Trophoblast cell (in vitro differentiated cells and primary cell): ENCODE results near the gene CTCF.

Source experiments
- DNase-seq, 2 donors: peaks; one replicate each; pipeline ENCODE4 v3.0.0-alpha.2; 2016
- H2AFZ ChIP-seq: 2 replicates; pipeline ENCODE4 v1.6.1; 2013; ENCODE audit warnings: low read length, moderate library complexity, mild to moderate bottlenecking; ENCODE audit not compliant: insufficient read depth, poor library complexity
- H2AK5ac ChIP-seq: 2 replicates; pipeline ENCODE4 v1.6.1; 2013; ENCODE audit warnings: mild to moderate bottlenecking, low read length
- H2BK120ac ChIP-seq: 2 replicates; pipeline ENCODE4 v1.6.1; 2013; ENCODE audit warnings: low read length, mild to moderate bottlenecking, moderate library complexity; ENCODE audit not compliant: insufficient read depth, poor library complexity
- H2BK12ac ChIP-seq: 2 replicates; pipeline ENCODE4 v1.6.1; 2013; ENCODE audit warnings: mild to moderate bottlenecking, low read length, moderate library complexity
- H2BK5ac ChIP-seq: 2 replicates; pipeline ENCODE4 v1.6.1; 2013; ENCODE audit warnings: low read length, low read depth, moderate library complexity, mild to moderate bottlenecking; ENCODE audit not compliant: poor library complexity
- H3K14ac ChIP-seq: 2 replicates; pipeline ENCODE4 v1.6.1; 2013; ENCODE audit warnings: mild to moderate bottlenecking, low read length
- H3K18ac ChIP-seq: 2 replicates; pipeline ENCODE4 v1.6.1; 2013; ENCODE audit warnings: mild to moderate bottlenecking, low read length
- H3K23ac ChIP-seq: 2 replicates; pipeline ENCODE4 v1.6.1; 2013; ENCODE audit warnings: low read length
- H3K27ac ChIP-seq: 2 replicates; pipeline ENCODE4 v1.5.1; 2013; ENCODE audit warnings: low read depth, mild to moderate bottlenecking, inconsistent platforms, low read length, moderate library complexity
- H3K27me3 ChIP-seq: 2 replicates; pipeline ENCODE4 v1.6.1; 2013; ENCODE audit warnings: inconsistent platforms, mild to moderate bottlenecking, low read length, moderate library complexity; ENCODE audit not compliant: insufficient read depth
- H3K36me3 ChIP-seq, 2 experiments: 1 replicate in 1 of 2; 2 replicates in 1 of 2; pipeline ENCODE4 v1.6.1; 2013; ENCODE audit warnings: low read length in 2 of 2, mild to moderate bottlenecking in 2 of 2, moderate library complexity in 1 of 2; ENCODE audit not compliant: insufficient read depth in 2 of 2, control insufficient read depth in 1 of 2
- H3K4ac ChIP-seq: 2 replicates; pipeline ENCODE4 v1.6.1; 2013; ENCODE audit warnings: low read depth, mild to moderate bottlenecking, low read length, moderate library complexity
- H3K4me1 ChIP-seq, 2 experiments: 1 replicate in 1 of 2; 2 replicates in 1 of 2; pipeline ENCODE4 v1.6.1; 2013; ENCODE audit warnings: low read length in 2 of 2, mild to moderate bottlenecking in 2 of 2, moderate library complexity in 1 of 2; ENCODE audit not compliant: insufficient read depth in 2 of 2, control insufficient read depth in 1 of 2
- H3K4me2 ChIP-seq: 2 replicates; pipeline ENCODE4 v1.6.1; 2013; ENCODE audit warnings: inconsistent platforms, mild to moderate bottlenecking, low read length, moderate library complexity
- H3K4me3 ChIP-seq: 2 replicates; pipeline ENCODE4 v1.5.1; 2013; ENCODE audit warnings: mild to moderate bottlenecking, low read depth, low read length, inconsistent platforms
- H3K79me1 ChIP-seq: one replicate; pipeline ENCODE4 v1.6.1; 2013; ENCODE audit warnings: low read length
- H3K79me2 ChIP-seq: 2 replicates; pipeline ENCODE4 v1.6.1; 2013; ENCODE audit warnings: low read length, mild to moderate bottlenecking; ENCODE audit not compliant: control insufficient read depth, insufficient read depth, poor library complexity
- H3K9ac ChIP-seq: 2 replicates; pipeline ENCODE4 v1.6.1; 2013; ENCODE audit warnings: mild to moderate bottlenecking, low read length
- H3K9me3 ChIP-seq: 2 replicates; pipeline ENCODE4 v1.6.1; 2013; ENCODE audit warnings: low read depth, mild to moderate bottlenecking, control low read depth, inconsistent platforms, low read length; ENCODE audit not compliant: insufficient read depth
- H4K12ac ChIP-seq: 2 replicates; pipeline ENCODE4 v1.6.1; 2013; ENCODE audit warnings: low read depth, mild to moderate bottlenecking, low read length, moderate library complexity
- H4K8ac ChIP-seq: 2 replicates; pipeline ENCODE4 v1.6.1; 2013; ENCODE audit warnings: low read depth, mild to moderate bottlenecking, low read length, moderate library complexity
- H4K91ac ChIP-seq: one replicate; pipeline ENCODE4 v1.6.1; 2013; ENCODE audit warnings: low read depth, mild to moderate bottlenecking, low read length, moderate library complexity
- WGBS: extraction: QIAGEN DNeasy Blood & Tissue Kit; methylation state at CpG from one replicate; pipeline ENCODE4 v1.1.7; 2013; ENCODE audit warnings: missing lambda C conversion rate; ENCODE audit not compliant: insufficient read length, insufficient coverage; ENCODE audit errors: extremely low coverage; 5-methylcytosine and 5-hydroxymethylcytosine counted together

The CTCF gene

GRCh38 chr16:67662653-67663010, 100.3 kb downstream of the CTCF start:
- H4K91ac ChIP-seq: no peak overlapping the region
- H3K9me3 ChIP-seq: no peaks in the 10 kb centered on the region
- H3K4me1 ChIP-seq: peaks cover 14 to 20% of the 10 kb centered on the region in 2 experiments
- no peak overlapping the region for H2AFZ ChIP-seq
- no peak overlapping the region for H3K18ac ChIP-seq
- H3K27ac ChIP-seq: no peak overlapping the region
- H3K27me3 ChIP-seq: no peaks in the 10 kb centered on the region
- H3K36me3 ChIP-seq: peaks cover 11 to 14% of the 10 kb centered on the region in 2 experiments
- peaks cover 6% of the 10 kb centered on the region for H3K79me2 ChIP-seq
- no peak overlapping the region for H3K4me2 ChIP-seq
- no peak overlapping the region for H3K4ac ChIP-seq
- H2BK12ac ChIP-seq: no peak overlapping the region
- H2BK120ac ChIP-seq: no peak overlapping the region
- no peak for DNase-seq
- no peak overlapping the region for H4K12ac ChIP-seq
- no peak overlapping the region for H3K23ac ChIP-seq
- no peak overlapping the region for H4K8ac ChIP-seq
- no peak overlapping the region for H2BK5ac ChIP-seq
- H3K14ac ChIP-seq: no peak overlapping the region
- H2AK5ac ChIP-seq: no peak overlapping the region
- H3K79me1 ChIP-seq: peaks cover 12% of the 10 kb centered on the region
- no peak overlapping the region for H3K4me3 ChIP-seq
- H3K9ac ChIP-seq: no peak overlapping the region

GRCh38 chr16:67663151-67663876, 101.0 kb downstream of the CTCF start:
- Histone ChIP-seq H2BK12ac (no peak overlapping the region), H3K9me3 (no peaks in the 10 kb centered on the region), H3K23ac (no peak overlapping the region), H4K8ac (no peak overlapping the region), H3K4me1 (peaks cover 16 to 21% of the 10 kb centered on the region in 2 experiments), H4K91ac (no peak overlapping the region), H2AFZ (no peak overlapping the region), H3K4me2 (no peak overlapping the region), H3K14ac (no peak overlapping the region), H3K79me2 (peaks cover 6% of the 10 kb centered on the region), H3K79me1 (peaks cover 12% of the 10 kb centered on the region), H3K4ac (no peak overlapping the region), H4K12ac (no peak overlapping the region), H3K36me3 (peaks cover 6 to 7% of the 10 kb centered on the region in 2 experiments), H2BK5ac (no peak overlapping the region), H2BK120ac (no peak overlapping the region), H2AK5ac (no peak overlapping the region), H3K18ac (no peak overlapping the region), H3K27ac (no peak overlapping the region), H3K4me3 (no peak overlapping the region), H3K27me3 (no peaks in the 10 kb centered on the region), H3K9ac (no peak overlapping the region)
- no peak for DNase-seq
- no CpG with 5 or more reads among the region's 25 CpGs for WGBS

GRCh38 chr16:67663877-67664222, 101.5 kb downstream of the CTCF start:
- Histone ChIP-seq H3K79me1 (peaks cover 12% of the 10 kb centered on the region), H3K23ac (no peak overlapping the region), H2BK5ac (no peak overlapping the region), H4K91ac (no peak overlapping the region), H2BK12ac (no peak overlapping the region), H3K27me3 (no peaks in the 10 kb centered on the region), H3K79me2 (peaks cover 6% of the 10 kb centered on the region), H3K4me3 (no peak overlapping the region), H3K4ac (no peak overlapping the region), H2BK120ac (no peak overlapping the region), H3K4me1 (peaks cover 16 to 21% of the 10 kb centered on the region in 2 experiments), H2AFZ (no peak overlapping the region), H3K18ac (no peak overlapping the region), H3K36me3 (peaks cover 4% of the 10 kb centered on the region in 2 experiments), H3K14ac (no peak overlapping the region), H4K12ac (no peak overlapping the region), H2AK5ac (no peak overlapping the region), H3K4me2 (no peak overlapping the region), H3K27ac (no peak overlapping the region), H3K9ac (no peak overlapping the region), H3K9me3 (no peaks in the 10 kb centered on the region), H4K8ac (no peak overlapping the region)
- no peak for DNase-seq
- no CpG with 5 or more reads among the region's 6 CpGs for WGBS

GRCh38 chr16:67664258-67664657, 101.9 kb downstream of the CTCF start:
- Histone ChIP-seq H3K23ac (no peak overlapping the region), H4K8ac (no peak overlapping the region), H2BK5ac (no peak overlapping the region)

More at GRCh38 chr16:67664258-67664657, 101.9 kb downstream of the CTCF start:
- peaks cover 14 to 18% of the 10 kb centered on the region in 2 experiments for H3K4me1 ChIP-seq
- no peak overlapping the region for H2BK12ac ChIP-seq
- no peak overlapping the region for H3K9ac ChIP-seq
- no peak for DNase-seq
- no peak overlapping the region for H4K12ac ChIP-seq
- H2AK5ac ChIP-seq: no peak overlapping the region
- no peak overlapping the region for H3K14ac ChIP-seq
- H3K27ac ChIP-seq: no peak overlapping the region
- H2BK120ac ChIP-seq: no peak overlapping the region
- H3K36me3 ChIP-seq: peaks cover 4% of the 10 kb centered on the region in 2 experiments
- H3K4me2 ChIP-seq: no peak overlapping the region
- no peak overlapping the region for H3K18ac ChIP-seq
- H3K79me2 ChIP-seq: peaks cover 6% of the 10 kb centered on the region
- H3K27me3 ChIP-seq: no peaks in the 10 kb centered on the region
- no CpG with 5 or more reads among the region's 4 CpGs for WGBS
- H3K9me3 ChIP-seq: no peaks in the 10 kb centered on the region
- H3K4ac ChIP-seq: no peak overlapping the region
- H2AFZ ChIP-seq: no peak overlapping the region
- no peak overlapping the region for H4K91ac ChIP-seq
- H3K4me3 ChIP-seq: no peak overlapping the region
- peaks cover 12% of the 10 kb centered on the region for H3K79me1 ChIP-seq
